ENCODE data around the gene KCNIP4. TPM values are rescaled to one million over a fixed set of nuclear protein-coding genes. Genes with fewer than 3 reads are reported as not detected.

The KCNIP4 gene
- total and polyA plus RNA-seq, 2 donors (not counting 1 experiment from before 2014, with no cell fraction given): not detected

DNA sequence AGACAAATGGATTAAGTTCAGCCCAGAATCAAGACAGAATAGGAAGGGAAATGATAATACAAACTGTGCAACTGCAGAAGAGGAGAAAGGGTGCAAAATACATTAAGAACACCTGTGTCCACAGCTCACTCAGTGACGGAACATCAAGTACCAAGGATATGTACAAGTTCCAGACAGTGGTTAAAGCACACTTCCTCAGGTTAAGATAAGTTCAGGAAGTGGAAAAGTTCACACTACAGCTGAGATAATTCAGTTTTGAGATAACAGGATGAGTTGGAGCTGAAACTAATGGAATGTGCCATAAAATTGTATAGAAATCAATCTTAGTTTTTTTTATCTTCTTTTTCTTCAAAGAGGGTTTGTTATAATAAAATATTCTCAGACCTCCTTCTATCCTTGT lies 419.4 kb downstream of the KCNIP4 start:
- H3K9me3 ChIP-seq (ENCODE audit: control extremely low read depth in 1 of 3, control insufficient read depth in 2 of 3, insufficient read depth in 1 of 3, low read length in 2 of 3): peaks cover 0 to 3% (median 0%) of the 10 kb centered on the region in 3 donors
- no peaks in the 10 kb centered on the region for H3K79me2 ChIP-seq (ENCODE audit: control insufficient read depth, insufficient read depth, low read length)
- intact Hi-C loops (cut with micrococcal nuclease): no loop called here
- WGBS (ENCODE audit: insufficient coverage): no CpG with 5 or more reads among the region's 1 CpG
- TF ChIP-seq, protein P1, sequence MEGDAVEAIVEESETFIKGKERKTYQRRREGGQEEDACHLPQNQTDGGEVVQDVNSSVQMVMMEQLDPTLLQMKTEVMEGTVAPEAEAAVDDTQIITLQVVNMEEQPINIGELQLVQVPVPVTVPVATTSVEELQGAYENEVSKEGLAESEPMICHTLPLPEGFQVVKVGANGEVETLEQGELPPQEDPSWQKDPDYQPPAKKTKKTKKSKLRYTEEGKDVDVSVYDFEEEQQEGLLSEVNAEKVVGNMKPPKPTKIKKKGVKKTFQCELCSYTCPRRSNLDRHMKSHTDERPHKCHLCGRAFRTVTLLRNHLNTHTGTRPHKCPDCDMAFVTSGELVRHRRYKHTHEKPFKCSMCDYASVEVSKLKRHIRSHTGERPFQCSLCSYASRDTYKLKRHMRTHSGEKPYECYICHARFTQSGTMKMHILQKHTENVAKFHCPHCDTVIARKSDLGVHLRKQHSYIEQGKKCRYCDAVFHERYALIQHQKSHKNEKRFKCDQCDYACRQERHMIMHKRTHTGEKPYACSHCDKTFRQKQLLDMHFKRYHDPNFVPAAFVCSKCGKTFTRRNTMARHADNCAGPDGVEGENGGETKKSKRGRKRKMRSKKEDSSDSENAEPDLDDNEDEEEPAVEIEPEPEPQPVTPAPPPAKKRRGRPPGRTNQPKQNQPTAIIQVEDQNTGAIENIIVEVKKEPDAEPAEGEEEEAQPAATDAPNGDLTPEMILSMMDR (IDR thresholded peaks at IDR 0.05): no peak
- TF ChIP-seq EZH2 (IDR thresholded peaks at IDR 0.05; ENCODE audit: borderline replicate concordance, insufficient read depth, low read depth, low read length, poor library complexity, severe bottlenecking): no peak
- H3K9ac ChIP-seq (ENCODE audit: low read length): no peak overlapping the region
- H3K9me3 Mint-ChIP-seq (ENCODE audit: insufficient read depth): no peaks in the 10 kb centered on the region
- H3K27me3 Mint-ChIP-seq: no peaks in the 10 kb centered on the region
- no peak overlapping the region for H3K4me2 ChIP-seq (replicated peaks; ENCODE audit: low read depth, low read length, poor library complexity, severe bottlenecking)
- no peak overlapping the region for H3K4me3 Mint-ChIP-seq
- ATAC-seq (ENCODE audit: low read depth) (no peak), DNase-seq (no peak)
- ChIA-PET POLR2A (no interaction called here), CTCF (no interaction called here)
- no peaks in the 10 kb centered on the region for H4K20me1 ChIP-seq (ENCODE audit: control insufficient read depth, insufficient read depth, low read length, poor library complexity, severe bottlenecking)
- no peaks in the 10 kb centered on the region for H3K36me3 ChIP-seq (replicated peaks in 1 of 2; ENCODE audit: control extremely low read depth in 1 of 2, control insufficient read depth in 1 of 2, extremely low read depth in 1 of 2, insufficient read depth in 2 of 2, low read length in 1 of 2)
- H3K4me1 ChIP-seq (ENCODE audit: control insufficient read depth in 2 of 2, insufficient read depth in 2 of 2, low read length in 2 of 2): no peaks in the 10 kb centered on the region
- H2AFZ ChIP-seq (ENCODE audit: insufficient read depth, low read depth, low read length, poor library complexity, severe bottlenecking): no peak overlapping the region
- no peaks in the 10 kb centered on the region for H3K27me3 ChIP-seq (replicated peaks in 1 of 4; ENCODE audit: control extremely low read depth in 1 of 4, control insufficient read depth in 3 of 4, insufficient read depth in 4 of 4, low read length in 3 of 4)
- H3K4me3 ChIP-seq (ENCODE audit: control extremely low read depth in 1 of 5, extremely low read depth in 1 of 5, insufficient read depth in 1 of 5, low read depth in 2 of 5, low read length in 4 of 5): no peak overlapping the region
- no peak overlapping the region for H3K27ac ChIP-seq (ENCODE audit: low read length in 2 of 2)
- no peaks in the 10 kb centered on the region for H3K4me1 Mint-ChIP-seq
- no peak overlapping the region for H3K27ac Mint-ChIP-seq

DNA sequence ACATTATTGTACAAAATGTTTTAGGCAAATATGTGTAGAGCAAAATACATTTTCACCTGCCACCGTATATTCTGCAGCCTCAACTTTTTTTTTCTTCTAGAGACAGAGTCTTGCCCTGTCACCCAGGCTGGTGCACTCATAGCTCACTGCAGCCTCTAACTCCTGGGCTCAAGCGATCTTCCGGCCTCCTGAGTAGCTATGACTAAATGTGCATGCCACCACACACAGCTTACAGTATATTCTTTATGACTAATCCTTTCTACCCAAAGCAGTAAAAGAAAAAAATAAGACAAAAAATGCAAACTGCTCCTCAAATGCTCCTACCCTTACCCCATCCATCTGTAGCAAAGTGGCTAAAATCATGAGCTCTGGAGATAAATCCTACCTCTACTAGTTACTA lies 426.3 kb downstream of the KCNIP4 start:
- no peaks in the 10 kb centered on the region for H3K9me3 ChIP-seq (ENCODE audit: control extremely low read depth in 1 of 3, control insufficient read depth in 2 of 3, insufficient read depth in 1 of 3, low read length in 2 of 3)
- no peak overlapping the region for H3K4me2 ChIP-seq (replicated peaks; ENCODE audit: low read depth, low read length, poor library complexity, severe bottlenecking)
- no peaks in the 10 kb centered on the region for H3K36me3 ChIP-seq (replicated peaks in 1 of 2; ENCODE audit: control extremely low read depth in 1 of 2, control insufficient read depth in 1 of 2, extremely low read depth in 1 of 2, insufficient read depth in 2 of 2, low read length in 1 of 2)
- WGBS (ENCODE audit: insufficient coverage): 96% methylated on average over 2 of the region's 3 CpGs
- CTCF ChIA-PET: no interaction called here
- intact Hi-C loops (cut with micrococcal nuclease): no loop called here
- no peaks in the 10 kb centered on the region for H3K27me3 ChIP-seq (replicated peaks in 1 of 4; ENCODE audit: control extremely low read depth in 1 of 4, control insufficient read depth in 3 of 4, insufficient read depth in 4 of 4, low read length in 3 of 4)
- no peaks in the 10 kb centered on the region for H3K27me3 Mint-ChIP-seq
- H3K9me3 Mint-ChIP-seq (ENCODE audit: insufficient read depth): no peaks in the 10 kb centered on the region
- H3K4me3 ChIP-seq (ENCODE audit: control extremely low read depth in 1 of 5, extremely low read depth in 1 of 5, insufficient read depth in 1 of 5, low read depth in 2 of 5, low read length in 4 of 5): no peak overlapping the region
- H3K9ac ChIP-seq (ENCODE audit: low read length): no peak overlapping the region
- H3K4me3 Mint-ChIP-seq: no peak overlapping the region
- no peak overlapping the region for H2AFZ ChIP-seq (ENCODE audit: insufficient read depth, low read depth, low read length, poor library complexity, severe bottlenecking)
- no peaks in the 10 kb centered on the region for H3K79me2 ChIP-seq (ENCODE audit: control insufficient read depth, insufficient read depth, low read length)
- no peak overlapping the region for H3K27ac Mint-ChIP-seq
- POLR2A ChIA-PET: no interaction called here
- H3K27ac ChIP-seq (ENCODE audit: low read length in 2 of 2): no peak overlapping the region
- DNase-seq (no peak), ATAC-seq (ENCODE audit: low read depth) (no peak)
- H3K4me1 Mint-ChIP-seq: no peaks in the 10 kb centered on the region
- H4K20me1 ChIP-seq (ENCODE audit: control insufficient read depth, insufficient read depth, low read length, poor library complexity, severe bottlenecking): no peaks in the 10 kb centered on the region
- H3K4me1 ChIP-seq (ENCODE audit: control insufficient read depth in 2 of 2, insufficient read depth in 2 of 2, low read length in 2 of 2): no peaks in the 10 kb centered on the region
- TF ChIP-seq, protein P1 (IDR thresholded peaks at IDR 0.05): no peak
- no peak for TF ChIP-seq EZH2 (IDR thresholded peaks at IDR 0.05; ENCODE audit: borderline replicate concordance, insufficient read depth, low read depth, low read length, poor library complexity, severe bottlenecking)
